SHP77 (cell line): ENCODE data around the gene ZSCAN5A.
A peak's percentile ranks its signal among the peaks of the same experiment; 100 is the strongest.
"Not testable (repeated sequence)": the region's sequence is repeated elsewhere in the genome, so short reads cannot be mapped to it uniquely, and the experiment has no call there.

Experiments
- DNase-seq, 2 experiments: peaks; one replicate each; lab custom pipeline; 2025; lab: John Stamatoyannopoulos, UW

The ZSCAN5A gene

GRCh38 chr19:56272161-56272798, 42.4 kb downstream of the ZSCAN5A start, which contains the start of gene EDDM13:
Gene EDDM13, plus strand, starts transcription at chr19:56272748. Its CDS starts 87 bp downstream, at chr19:56272835.
- DNase-seq: no peak

- no peak for DNase-seq
These were observed 43.5 kb downstream of the ZSCAN5A start for GRCh38 chr19:56271151-56271550.

GRCh38 chr19:56270676-56271075, 44.0 kb downstream of the ZSCAN5A start:
- DNase-seq: no peak

- no peak for DNase-seq
These were observed 45.3 kb downstream of the ZSCAN5A start for GRCh38 chr19:56269348-56269747.

- no peak for DNase-seq
These were observed 48.6 kb downstream of the ZSCAN5A start for GRCh38 chr19:56266051-56266450.

DNA sequence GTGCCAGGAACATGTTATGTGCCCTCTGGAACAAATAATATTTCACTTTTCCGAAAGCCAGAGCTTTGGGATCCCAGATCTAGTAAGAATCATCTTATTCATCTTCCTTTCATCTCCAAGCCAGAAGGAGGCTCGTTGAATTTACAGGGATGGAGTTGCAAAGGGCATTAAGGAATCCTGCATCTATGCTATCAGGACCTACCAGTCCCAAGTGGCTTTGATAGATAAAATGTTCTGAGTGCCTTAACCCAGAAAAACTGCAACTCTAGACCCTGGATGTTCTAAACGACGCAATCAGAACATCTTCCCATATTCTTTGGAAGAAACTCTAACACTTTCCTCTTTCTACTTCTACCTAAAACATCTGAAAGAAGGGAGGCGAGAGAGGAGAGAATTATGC, 51.3 kb downstream of the ZSCAN5A start:
- DNase-seq: no peak

- DNase-seq: not testable (repeated sequence)
These were observed 52.7 kb downstream of the ZSCAN5A start for GRCh38 chr19:56261932-56262331.

- DNase-seq: no peak
These were observed 53.5 kb downstream of the ZSCAN5A start for GRCh38 chr19:56261145-56261544.

DNA sequence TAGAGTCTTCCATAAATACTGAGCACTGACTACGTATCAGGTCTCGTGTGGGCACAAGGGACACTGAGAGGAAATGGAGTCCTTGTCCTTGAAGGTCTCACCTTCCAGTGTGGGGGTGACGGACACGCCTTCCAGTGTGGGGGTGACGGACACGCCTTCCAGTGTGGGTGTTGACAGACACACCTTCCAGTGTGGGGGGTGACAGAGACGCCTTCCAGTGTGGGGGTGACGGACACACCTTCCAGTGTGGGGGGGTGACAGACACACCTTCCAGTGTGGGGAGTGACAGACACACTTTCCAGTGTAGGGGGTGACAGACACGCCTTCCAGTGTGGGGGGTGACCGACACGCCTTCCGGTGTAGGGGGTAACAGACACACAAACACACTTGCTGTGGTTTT, 56.4 kb downstream of the ZSCAN5A start:
- DNase-seq: no peak

- peak; percentile 31 to 50 for DNase-seq
These were observed 60.9 kb downstream of the ZSCAN5A start for GRCh38 chr19:56253737-56254136.

DNA sequence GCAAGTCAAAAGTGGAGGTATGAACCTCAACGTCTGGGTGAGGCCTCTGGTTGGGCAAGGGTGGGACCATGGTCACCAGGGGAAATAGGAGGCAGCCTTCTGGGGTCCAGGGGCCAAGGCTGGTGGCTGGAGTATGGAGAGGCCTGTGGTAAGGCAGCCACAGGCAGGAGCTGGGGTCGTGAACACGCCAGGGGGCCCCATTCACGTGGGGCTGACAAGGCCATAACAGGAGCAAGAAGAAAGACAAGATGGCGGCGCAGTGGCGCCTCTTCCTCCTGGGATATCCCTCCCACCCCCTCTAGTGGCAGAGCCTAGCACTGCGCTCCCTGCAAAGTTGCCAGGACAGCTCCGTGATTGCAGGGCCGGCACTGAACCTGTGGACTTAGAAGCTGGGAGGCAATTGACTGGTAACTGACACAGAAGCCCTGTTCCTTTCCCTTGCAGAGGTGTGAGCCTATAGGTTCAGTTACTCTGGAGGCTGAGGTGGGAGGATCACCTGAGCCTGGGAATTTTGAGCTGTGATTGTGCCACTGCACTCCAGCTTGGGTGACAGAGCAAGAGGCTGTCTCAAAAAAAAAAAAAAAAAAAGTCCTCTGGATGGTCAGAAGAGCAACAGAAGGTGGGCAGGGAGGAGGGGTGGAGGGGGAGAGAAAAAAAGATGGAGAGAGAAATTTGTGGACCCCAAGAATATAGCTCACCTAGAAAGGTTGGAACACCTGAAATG, 61.8 kb downstream of the ZSCAN5A start:
- DNase-seq: peak; percentile 42 to 46

- DNase-seq: not testable (repeated sequence)
These were observed 65.8 kb downstream of the ZSCAN5A start for GRCh38 chr19:56248736-56249338.

DNA sequence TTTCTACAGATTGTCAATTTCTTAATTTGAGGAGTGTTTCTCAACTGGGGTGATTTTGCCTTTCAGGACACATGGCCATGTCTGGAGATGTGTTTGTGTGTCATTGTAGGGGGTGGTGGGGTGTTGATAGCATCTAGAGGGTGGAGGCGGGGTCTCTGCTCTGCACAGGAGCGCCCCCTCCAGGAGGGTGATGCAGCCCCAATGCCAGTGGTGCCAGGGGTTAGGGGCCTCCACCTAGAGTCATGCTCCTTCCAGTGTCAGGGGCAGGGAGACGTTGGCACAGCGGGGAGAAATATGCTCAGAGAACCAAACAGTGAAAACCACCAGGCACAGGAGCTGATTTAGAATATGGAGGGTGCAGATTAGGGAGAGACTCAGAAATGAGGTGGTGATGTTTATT, 68.9 kb downstream of the ZSCAN5A start:
- DNase-seq: not testable (repeated sequence)

DNA sequence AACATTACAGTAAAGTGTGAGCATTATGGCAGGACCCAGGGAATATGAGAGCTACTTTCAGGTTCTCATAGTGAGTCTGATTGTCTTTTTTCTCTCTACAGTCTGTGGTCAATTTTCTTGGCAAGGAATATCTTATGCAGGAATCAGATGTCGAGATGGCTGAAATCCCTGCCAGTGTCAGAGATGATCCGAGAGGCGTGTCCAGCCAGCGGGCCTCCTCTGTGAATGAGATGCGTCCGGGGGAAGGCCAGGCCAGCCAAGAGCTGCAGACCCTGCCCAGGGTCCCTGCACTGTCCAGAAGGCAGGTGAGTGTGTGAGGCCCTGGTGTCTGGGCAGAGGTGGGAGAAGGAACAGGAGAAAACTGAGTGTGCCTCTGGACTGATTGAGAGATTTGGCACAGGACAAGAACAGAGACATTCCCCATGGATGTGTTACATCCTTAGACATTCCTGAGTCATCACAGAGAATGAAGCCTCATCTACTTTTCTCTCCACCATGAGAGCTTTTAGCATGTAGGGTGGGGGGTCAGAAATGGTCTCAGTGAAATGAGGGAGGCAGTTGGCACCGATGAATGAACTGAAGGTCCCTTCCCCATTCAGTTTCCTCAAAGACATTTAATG, 69.4 kb downstream of the ZSCAN5A start:
- no peak for DNase-seq

DNA sequence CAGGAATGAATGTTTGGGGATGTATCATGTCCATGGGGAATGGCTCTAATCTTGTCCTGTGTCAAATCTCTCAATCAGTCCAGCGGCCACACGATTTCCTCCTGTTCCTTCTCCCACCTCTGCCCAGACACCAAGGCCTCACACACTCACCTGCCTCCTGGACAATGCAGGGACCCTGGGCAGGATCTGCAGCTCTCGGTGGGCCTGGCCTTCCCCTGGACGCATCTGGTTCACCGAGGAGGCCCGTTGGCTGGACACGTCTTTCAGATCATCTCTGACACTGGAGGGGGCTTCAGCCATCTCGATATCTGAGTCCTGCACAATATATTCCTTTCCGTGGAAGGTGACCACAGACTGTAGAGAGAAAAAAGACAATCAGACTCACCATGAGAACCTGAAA, 91.2 kb downstream of the ZSCAN5A start:
- DNase-seq: no peak

DNA sequence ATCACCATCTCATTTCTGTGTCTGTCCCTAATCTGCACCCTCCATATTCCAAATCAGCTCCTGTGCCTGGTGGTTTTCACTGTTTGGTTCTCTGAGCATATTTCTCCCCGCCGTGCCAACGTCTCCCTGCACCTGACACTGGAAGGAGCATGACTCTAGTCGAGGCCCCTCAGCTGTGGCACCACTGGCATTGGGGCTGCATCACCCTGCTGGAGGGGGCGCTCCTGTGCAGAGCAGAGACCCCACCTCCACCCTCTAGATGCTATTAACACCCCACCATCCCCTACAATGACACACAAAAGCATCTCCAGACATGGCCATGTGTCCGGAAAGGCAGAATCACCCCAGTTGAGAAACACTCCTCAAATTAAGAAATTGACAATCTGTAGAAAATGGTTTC, 91.7 kb downstream of the ZSCAN5A start:
- DNase-seq: no peak

DNA sequence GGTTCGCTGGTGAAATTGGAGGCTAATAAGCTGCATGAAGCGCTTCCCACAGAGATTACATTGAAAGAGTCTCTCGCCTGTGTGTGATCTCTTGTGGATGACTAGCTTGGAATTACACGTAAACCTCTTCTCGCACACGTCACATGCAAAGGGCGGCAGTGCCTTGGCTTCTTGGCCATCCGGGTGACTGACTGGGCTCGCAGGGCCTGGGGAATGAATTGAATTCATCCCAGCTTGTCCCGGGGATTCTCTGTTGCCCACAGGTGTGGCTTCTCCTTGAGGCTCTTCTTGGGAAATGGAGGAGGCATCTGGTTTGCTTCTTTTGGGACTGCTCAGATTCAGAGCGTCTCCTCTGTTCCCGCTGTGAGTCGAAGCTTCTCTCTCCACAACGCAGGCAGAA, 92.8 kb downstream of the ZSCAN5A start:
- DNase-seq: no peak

DNA sequence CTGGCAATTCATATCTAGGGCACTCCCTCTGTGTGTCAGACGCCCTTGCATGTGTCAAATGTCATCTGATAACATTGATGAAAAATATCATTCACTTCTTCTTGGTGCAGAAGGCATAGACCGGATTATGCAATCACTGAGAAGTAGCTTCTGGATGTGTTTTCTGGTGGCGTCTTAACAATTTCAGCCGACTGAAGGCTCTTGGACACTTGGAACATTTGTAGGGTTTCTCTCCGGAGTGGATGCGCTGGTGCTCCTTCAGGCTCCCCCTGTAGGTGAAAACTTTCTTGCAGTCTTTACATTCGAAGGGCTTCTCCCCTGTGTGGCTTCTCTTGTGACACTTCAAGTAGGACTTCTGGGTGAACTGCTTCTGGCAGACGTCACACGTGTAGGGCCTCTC, 93.2 kb downstream of the ZSCAN5A start:
- not testable (repeated sequence) for DNase-seq

DNA sequence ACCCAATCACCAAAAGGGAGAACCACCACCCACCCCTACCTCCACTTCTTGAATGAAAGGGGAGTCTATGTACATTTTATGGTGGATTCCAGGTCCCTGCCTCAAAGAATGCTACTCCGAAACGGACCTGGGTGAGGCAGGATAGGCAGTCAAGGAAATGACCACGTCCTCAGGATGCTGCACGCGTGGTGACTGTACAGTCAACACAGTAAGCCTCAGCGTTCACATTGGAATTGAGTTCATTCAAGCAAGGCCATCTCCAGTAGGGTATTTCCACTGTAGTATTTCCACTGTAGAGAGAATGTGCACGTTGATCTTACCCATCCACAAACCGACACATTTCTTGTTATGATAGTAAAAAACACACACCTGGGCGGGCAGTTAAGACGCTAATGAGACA, 95.7 kb downstream of the ZSCAN5A start:
- no peak for DNase-seq

DNA sequence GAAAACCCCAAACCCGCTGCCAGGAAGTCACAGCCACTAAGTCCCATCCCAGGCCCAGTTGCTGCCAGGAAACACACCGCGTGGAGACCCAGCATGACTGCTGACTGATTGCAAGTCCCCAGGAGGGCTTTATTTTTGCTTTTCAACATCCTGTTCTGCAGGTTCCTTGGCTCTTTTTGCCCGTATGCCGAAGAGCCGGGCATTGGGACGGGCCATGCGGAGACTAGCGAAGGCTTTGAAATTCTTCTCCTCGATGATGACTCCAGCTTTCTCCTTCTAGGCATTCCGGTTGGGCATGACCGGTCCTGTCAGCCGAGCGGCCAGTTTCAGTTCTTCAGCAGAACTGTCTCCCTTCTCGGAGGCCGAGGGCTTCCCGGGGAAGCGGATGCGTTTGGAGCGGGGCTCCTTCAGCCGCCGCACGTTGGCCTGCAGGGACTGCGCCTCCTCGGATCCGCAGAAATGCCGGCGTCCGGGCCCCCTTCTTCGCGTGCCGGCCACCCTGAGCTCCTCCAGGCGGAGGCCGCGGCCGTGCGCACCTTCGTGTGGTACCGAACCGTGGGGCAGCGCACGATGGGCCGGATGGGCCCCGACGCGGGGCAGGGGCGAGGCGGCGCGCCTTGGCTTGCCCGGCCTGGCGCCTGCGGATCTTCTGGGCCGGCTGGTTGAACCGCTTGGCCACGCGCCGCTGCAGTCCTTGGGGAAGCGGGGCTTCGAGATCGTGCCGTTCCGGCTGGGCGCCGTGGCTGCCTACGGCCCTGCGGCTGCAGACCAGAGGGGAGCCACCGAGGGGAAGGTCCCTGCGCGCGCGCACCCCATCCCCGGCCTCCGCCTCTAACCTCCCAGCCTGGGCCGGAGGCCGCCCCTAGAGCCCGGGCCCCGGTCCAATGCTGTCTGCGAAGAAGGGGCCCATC, 97.3 kb downstream of the ZSCAN5A start:
- DNase-seq: no peak

- DNase-seq: no peak
These were observed 102.9 kb downstream of the ZSCAN5A start for GRCh38 chr19:56211718-56212117.

DNA sequence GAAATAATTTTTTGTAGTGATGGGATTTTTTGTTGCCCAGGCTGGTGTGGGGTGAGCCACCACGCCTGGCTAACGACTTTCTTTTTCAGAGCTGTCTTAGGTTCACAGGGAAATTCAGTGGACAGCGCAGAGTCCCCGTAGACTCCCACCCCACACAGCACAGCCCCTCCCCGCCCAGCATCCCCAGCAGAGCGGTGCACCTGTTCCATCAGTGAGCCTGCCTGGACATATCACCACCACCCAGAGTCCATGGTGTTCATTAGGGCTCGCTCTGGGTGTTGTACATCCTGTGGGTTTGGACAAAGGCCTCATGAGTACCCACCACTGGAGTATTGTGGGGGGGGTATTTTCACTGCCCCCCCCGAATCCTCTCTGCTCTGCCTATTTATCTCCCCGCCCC, 104.6 kb downstream of the ZSCAN5A start:
- DNase-seq: not testable (repeated sequence)
